ENCODE results near the gene PHLDA3.

DNA sequence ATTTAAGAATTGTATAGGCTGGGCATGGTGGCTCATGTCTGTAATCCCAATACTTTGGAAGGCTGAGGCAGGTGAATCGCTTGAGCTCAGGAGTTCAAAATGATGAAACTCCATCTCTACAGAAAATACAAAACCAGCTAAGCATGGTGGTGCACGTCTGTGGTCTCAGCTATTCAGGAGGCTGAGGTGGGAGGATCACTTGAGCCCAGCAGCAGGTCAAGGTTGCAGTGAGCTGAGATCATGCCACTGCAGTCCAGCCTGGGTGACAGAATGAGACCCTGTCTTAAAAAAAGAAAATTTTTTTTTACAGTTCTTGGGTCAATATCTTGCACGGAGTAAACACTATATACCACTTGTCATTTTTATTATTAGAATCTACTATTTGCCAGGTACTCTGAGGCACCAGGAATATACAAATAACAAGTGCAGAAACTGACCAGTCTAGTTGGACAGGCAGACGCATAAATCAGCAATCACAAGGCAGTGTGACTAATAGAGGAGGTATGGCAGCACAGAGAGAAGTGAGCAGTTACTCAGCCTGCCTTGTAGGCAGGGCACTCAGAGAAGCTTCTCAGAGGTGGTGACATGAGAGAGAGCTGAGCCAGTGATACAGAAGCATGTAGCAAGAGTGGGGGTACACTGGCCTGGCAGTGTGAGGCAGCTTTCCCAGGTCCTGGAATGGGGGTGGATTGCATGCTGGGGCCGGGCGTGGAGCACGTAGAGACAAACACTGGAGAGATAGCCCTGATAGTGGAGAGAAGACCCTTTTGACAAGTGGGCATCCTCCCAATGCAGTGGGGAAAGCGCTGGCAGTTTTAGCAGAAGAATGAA, 8.0 kb downstream of the PHLDA3 start:
- TF ChIP-seq, protein P1, sequence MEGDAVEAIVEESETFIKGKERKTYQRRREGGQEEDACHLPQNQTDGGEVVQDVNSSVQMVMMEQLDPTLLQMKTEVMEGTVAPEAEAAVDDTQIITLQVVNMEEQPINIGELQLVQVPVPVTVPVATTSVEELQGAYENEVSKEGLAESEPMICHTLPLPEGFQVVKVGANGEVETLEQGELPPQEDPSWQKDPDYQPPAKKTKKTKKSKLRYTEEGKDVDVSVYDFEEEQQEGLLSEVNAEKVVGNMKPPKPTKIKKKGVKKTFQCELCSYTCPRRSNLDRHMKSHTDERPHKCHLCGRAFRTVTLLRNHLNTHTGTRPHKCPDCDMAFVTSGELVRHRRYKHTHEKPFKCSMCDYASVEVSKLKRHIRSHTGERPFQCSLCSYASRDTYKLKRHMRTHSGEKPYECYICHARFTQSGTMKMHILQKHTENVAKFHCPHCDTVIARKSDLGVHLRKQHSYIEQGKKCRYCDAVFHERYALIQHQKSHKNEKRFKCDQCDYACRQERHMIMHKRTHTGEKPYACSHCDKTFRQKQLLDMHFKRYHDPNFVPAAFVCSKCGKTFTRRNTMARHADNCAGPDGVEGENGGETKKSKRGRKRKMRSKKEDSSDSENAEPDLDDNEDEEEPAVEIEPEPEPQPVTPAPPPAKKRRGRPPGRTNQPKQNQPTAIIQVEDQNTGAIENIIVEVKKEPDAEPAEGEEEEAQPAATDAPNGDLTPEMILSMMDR (IDR thresholded peaks at IDR 0.05; ENCODE audit: borderline replicate concordance, extremely low read depth, low read length, poor library complexity, severe bottlenecking): no peak
- no peak for TF ChIP-seq EZH2 (IDR thresholded peaks at IDR 0.05; ENCODE audit: borderline replicate concordance, low read depth, low read length, severe bottlenecking)

All from DND-41 (cell line).